Prostate gland (tissue), 2 donors: ENCODE data around the gene BCAS3.

Experiments
- CTCF ChIP-seq, 4 experiments: fragments of 200-600 bp in 2 of 4; fragments of 450-650 bp in 2 of 4; sonication (generic) in 2 of 4; IDR thresholded peaks; 1 replicate in 3 of 4; 2 replicates in 1 of 4; pipeline ENCODE4 v1.5.1; 2016 to 2019; ENCODE audit warnings: antibody characterized with exemption in 4 of 4, mild to moderate bottlenecking in 2 of 4, moderate library complexity in 2 of 4
- POLR2A ChIP-seq: fragments of 450-650 bp; IDR thresholded peaks from one replicate; pipeline ENCODE4 v1.6.1; 2016; ENCODE audit warnings: antibody characterized with exemption, mild to moderate bottlenecking
- POLR2AphosphoS5 ChIP-seq: sonication (generic); formaldehyde crosslinking; IDR thresholded peaks from one replicate; pipeline ENCODE4 v1.6.1; 2017; ENCODE audit warnings: antibody characterized with exemption

DNA sequence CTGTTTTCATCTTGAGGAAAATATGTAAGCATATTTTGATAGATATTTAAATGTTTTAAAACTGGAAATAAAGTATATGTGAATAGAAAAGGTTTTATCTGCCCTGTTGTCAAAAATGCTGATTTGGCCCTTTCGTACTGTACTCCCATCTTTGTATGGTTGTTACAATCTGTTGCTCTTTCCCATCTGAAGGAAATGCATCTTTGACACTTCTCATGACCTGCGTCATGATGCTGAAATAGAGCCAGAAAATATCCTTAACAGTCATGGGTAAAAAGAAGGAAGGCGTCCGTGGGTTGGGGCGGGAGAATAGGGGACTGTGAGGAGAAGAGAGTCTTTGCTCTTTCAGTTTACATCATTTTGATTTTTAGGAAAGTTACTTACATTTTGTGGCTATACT, 327.7 kb downstream of the BCAS3 start:
- TF ChIP-seq POLR2A (no peak), CTCF (IDR thresholded peaks at IDR 0.05) (no peak), POLR2AphosphoS5 (no peak)
